Fibroblast of skin of abdomen (primary cell): Measurements from ENCODE around the gene TBX1.
"Not testable (repeated sequence)": the region's sequence is repeated elsewhere in the genome, so short reads cannot be mapped to it uniquely, and the experiment has no call there.

Experiments used
- DNase-seq: peaks from one replicate; pipeline ENCODE4 v3.0.0-alpha.2; 2013

TBX1 gene

GRCh38 chr22:19723232-19723982 is 37.2 kb upstream of the TBX1 start, which contains the start of gene GP1BB:
TSS of gene GP1BB (plus strand) at chr22:19723539. CDS start at chr22:19723570, 31 bp downstream.
- no peak for DNase-seq

DNA sequence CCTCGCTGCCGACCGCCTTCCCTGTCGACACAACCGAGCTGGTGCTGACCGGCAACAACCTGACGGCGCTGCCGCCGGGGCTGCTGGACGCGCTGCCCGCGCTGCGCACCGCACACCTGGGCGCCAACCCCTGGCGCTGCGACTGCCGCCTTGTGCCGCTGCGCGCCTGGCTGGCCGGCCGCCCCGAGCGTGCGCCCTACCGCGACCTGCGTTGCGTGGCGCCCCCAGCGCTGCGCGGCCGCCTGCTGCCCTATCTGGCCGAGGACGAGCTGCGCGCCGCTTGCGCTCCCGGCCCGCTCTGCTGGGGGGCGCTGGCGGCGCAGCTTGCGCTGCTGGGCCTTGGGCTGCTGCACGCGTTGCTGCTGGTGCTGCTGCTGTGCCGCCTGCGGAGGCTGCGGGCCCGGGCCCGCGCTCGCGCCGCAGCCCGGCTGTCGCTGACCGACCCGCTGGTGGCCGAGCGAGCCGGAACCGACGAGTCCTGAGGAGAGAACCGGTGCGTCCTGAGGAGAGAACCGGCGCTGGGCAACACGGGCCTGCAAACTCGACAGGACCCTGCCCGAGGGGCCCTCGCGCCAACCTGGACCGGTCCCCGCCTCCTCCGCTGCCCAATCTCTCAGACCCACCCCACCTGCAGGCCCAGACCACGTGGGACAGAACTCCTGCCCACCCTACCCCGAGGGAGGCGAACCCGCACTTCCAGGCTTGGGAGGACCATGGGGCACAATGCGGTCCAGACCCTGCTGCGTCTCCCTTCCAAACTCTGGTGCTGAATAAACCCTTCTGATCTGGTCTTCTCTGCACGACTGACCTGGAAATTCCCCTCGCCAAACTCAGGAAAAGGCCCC is 36.4 kb upstream of the TBX1 start:
- no peak for DNase-seq

- DNase-seq, result no peak
Observed at GRCh38 chr22:19724927-19725661, 35.5 kb upstream of the TBX1 start.

DNA sequence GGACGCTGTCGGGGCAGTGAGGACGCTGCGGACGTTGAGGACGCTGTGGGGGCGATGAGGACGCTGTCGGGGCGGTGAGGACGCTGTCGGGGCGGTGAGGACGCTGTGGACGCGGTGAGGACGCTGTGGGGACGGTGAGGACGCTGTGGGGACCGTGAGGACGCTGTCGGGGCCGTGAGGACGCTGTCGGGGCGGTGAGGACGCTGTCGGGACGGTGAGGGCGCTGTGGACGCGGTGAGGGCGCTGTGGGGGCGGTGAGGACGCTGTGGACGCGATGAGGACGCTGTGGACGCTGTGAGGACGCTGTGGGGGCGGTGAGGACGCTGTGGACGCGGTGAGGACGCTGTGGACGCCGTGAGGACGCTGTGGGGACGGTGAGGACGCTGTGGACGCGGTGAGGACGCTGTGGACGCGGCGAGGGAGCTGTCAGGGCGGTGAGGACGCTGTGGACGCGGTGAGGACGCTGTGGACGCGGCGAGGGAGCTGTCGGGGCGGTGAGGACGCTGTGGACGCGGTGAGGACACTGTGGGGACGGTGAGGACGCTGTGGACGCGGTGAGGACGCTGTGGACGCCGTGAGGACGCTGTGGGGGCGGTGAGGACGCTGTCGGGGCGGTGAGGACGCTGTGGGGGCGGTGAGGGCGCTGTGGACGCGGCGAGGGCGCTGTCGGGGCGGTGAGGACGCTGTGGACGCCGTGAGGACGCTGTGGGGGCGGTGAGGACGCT is 34.4 kb upstream of the TBX1 start:
- DNase-seq, result not testable (repeated sequence)

DNA sequence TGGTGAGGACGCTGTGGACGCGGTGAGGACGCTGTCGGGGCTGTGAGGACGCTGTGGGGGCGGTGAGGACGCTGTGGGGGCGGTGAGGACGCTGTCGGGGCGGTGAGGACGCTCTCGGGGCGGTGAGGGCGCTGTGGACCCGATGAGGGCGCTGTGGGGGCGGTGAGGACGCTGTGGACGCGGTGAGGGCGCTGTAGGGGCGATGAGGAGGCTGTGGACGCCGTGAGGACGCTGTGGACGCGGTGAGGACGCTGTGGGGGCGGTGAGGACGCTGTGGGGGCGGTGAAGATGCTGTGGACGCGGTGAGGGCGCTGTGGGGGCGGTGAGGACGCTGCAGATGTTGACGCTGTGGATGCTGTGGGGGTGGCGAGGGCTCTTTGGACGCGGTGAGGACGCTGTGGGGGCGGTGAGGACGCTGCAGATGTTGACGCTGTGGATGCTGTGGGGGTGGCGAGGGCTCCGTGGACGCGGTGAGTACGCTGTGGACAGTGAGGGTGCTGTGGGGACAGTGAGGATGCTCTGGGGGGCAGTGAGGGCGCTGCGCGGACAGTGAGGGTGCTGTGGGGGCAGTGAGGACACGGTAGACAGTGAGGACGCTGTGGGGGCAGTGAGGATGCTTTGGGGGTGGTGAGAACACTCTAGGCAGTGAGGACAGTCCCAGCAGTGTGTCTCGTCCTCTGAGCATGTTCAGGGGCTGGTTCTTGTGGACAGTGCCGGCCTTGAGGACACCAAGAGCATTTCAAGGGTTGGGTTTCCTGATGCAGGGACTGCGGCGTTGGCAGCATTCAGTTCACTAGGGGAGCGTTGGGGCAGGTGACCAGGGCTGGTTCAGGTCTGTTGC is 33.0 kb upstream of the TBX1 start:
- DNase-seq, result no peak

DNA sequence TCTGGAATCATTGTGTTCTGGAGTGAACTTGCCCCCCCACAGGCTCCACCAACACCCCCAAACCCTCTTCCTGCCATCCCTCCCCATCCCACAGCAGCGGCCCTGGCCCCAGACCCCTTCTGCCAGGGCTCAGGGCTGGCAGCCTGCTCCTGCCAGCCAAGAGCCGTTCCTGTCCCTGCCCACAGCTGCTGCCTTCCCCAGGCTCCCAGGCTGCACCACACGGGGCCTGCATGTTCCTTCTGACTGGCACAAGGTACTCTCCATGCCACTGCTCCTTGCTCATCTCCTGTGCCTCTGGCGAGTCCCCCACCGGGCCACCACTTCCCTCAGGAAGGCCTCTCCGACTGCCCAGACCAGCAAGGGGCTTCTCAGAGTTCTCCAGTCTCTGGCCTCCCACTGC is 32.3 kb upstream of the TBX1 start:
- no peak for DNase-seq

DNA sequence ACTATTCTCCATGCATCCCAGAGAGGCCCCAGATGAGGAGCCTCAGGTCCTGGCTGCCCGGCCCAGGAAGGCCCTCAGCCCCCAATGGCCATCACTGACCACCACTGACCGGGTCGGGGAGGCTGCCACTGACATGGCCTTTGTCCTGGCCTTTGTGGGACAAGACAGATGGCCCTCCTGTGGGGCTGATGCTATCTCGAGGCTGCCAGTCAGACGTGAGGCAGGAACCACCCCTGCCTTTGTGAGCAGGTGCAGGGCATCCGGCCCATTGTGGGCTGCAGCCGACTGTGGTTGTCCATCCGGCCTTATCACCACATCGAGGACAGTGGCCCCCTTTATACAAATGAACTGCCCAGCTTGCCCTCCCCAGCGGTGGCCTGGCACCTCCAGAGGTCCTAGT is 31.7 kb upstream of the TBX1 start:
- DNase-seq, result no peak

- DNase-seq, result no peak
Observed at GRCh38 chr22:19729507-19729906, 31.1 kb upstream of the TBX1 start.

- DNase-seq, result no peak
Observed at GRCh38 chr22:19730198-19730597, 30.4 kb upstream of the TBX1 start.

DNA sequence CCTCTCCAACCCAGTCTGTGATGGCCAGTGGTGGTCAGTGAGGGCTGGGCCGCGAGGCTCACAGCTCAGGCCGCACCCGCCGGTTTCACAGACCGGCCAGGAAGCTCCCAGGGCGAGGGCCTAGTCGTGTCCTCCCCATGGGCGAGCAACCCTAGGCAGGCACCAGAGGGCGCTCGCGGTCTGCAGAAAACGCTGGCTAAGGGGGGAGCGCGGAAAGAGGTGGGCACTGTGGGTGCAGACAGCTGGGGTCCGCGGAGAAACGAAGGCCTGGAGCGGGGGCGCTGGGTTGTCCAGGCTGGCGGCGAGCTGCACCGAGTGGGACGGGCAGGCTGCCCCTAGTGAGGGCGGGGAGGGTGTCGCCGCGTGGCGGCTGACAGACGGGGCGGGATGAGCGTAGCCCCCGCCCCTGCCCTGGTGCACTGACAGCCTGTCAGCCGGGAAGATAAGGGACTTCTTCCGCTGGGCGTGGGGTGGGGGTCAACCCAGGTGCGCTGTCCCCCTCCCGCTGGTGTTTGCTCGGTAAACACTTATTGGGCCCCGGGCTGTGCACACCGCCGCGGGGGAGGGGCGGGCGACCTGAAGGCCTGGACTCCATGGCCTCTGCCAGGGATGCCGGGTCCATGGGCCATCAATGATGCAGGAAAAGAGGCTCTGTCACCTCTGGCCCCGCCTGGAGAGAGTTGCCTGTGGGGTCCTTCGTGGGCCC is 29.8 kb upstream of the TBX1 start:
- DNase-seq, result peak; percentile 68

DNA sequence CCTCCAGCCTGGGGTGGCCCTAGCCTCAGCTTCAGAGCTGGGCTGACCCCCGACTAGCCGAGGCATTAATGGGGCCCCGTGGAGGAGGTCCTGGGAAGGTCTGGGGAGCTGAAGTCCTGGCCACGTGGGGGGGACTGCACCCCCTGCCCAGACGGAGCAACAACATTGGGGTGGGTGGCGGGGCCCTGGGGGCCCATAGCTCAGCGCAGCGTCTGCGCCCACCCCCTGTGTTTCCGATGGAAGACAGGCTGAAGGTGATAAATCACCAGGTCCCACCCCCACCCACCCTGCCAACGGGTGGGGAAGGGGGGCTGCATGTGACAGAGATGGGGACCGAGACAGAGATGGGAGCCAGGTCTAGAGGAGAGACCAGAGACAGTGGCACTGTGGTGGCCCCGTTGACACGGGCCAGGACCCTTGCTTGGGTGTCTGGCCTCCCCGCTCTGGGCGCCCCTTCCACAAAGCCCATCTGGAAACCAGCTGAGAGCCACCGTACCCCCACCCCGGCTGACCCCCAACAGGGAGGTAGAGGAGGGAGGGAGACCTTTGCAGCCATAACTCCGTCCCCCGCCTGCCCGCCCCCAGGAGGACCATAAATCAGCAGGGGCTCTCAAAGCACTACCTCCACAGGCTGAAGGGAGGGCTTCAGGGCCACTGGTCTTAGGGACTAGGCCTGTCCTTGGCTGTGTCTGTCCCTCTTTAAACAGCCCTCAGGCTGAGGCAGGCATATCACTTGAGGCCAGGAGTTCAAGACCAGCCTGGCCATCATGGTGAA is 29.0 kb upstream of the TBX1 start:
- DNase-seq, result no peak

- no peak for DNase-seq
Observed at GRCh38 chr22:19732403-19733113, 28.0 kb upstream of the TBX1 start.

DNA sequence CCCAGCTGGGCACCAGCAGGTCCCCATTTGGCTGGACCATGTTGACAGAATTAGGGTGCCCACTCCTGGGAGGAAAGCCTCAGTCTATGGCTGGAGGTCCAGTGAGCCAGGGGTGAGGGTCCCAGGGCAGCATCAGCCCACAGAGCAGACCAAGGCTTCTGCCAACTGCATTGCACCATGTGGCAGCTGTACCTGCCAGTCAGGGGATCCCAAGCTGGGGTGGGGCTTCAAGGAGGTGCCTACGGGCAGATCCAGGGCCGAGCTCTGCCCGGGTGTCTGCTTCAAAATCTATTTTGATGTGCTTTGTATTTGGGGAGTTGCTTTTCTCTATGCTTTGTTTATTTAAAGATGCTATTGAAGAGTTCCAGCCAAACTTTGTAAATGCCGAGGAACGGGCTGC is 26.8 kb upstream of the TBX1 start:
- no peak for DNase-seq

DNA sequence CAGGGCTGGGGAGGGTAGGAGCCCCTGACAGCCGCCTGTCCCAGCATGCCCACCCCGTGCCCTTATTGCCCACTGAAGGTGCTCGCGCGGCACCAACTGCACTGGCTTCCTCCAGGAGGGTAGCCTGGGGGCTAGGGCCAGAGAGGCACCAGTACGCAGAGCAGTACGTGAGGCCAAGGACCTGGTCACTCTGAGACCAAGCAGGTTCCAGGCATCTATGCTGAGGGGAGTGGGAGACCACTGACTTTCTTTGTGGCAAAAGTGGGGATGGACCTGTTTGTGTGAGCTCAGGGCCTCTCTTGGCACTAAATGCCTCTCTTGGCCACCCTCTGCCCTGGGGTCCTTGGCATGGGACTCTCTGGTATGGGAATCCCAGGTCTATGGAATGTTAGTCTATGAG is 26.4 kb upstream of the TBX1 start:
- DNase-seq, result no peak

DNA sequence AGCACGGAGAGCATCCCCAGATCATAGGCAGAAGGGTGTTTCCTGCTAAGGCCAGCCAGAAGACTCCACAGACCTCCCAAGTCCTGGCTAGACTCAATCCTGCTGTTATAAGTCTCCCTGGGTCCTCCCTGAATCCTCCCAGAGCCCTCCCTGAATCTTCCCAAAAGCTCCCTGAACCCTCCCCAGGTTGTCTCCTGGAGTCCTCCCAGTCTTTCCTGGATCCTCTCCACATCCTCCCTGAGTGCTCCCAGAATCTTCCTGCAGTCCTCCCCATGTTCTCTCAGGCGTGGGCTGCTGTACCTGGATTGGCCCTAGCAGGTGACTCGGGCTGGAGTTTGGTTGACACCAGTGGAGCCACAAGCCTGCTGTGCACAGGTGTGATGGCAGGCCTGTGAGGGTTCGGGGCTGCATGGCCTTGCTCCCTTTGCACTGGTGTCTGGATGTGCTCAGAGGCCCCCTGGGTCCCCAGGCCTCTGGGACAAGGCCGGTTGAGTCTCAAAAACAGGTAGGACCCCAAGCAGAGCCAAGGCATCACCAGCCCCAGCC is 25.7 kb upstream of the TBX1 start:
- DNase-seq, result no peak

GRCh38 chr22:19735665-19736510 is 24.7 kb upstream of the TBX1 start:
- DNase-seq, result no peak

- no peak for DNase-seq
Observed at GRCh38 chr22:19737846-19738663, 22.5 kb upstream of the TBX1 start.
